Measurements from ENCODE around the gene ABHD17B. TPM values are rescaled to one million over a fixed set of nuclear protein-coding genes. Genes with fewer than 3 reads are reported as not detected.

The ABHD17B gene
- total and polyA plus RNA-seq, 2 donors (not counting 3 experiments of a cell fraction or from before 2014, with no cell fraction given): 12.8 to 16.8 TPM

- intact Hi-C loops (cut with micrococcal nuclease): no loop called here
- dilution Hi-C loops (cut with MboI; ENCODE audit: extremely low pct_ligation_motif_present, low sequenced_read_pairs): no loop called here
Observed at GRCh38 chr9:71915495-71915894, 4.5 kb upstream of the ABHD17B start.

More at GRCh38 chr9:71915495-71915894, 4.5 kb upstream of the ABHD17B start:
- DNase-seq (ENCODE audit: low read depth, low spot score) (no peak), FAIRE-seq (no peak)
- Histone ChIP-seq H3K9me3 (replicated peaks; ENCODE audit: control insufficient read depth, insufficient read depth, low read length) (no peaks in the 10 kb centered on the region), H3K36me3 (ENCODE audit: control insufficient read depth in 2 of 2, extremely low read depth in 1 of 2, insufficient read depth in 2 of 2, low read length in 2 of 2) (no peaks in the 10 kb centered on the region), H3K27ac (ENCODE audit: insufficient read depth, low read depth, low read length) (no peak overlapping the region), H2AFZ (ENCODE audit: low read depth, low read length) (no peak overlapping the region), H4K20me1 (replicated peaks; ENCODE audit: control insufficient read depth, extremely low read depth, insufficient read depth, low read length) (no peaks in the 10 kb centered on the region), H3K4me2 (ENCODE audit: insufficient read depth, low read length) (no peak overlapping the region), H3K27me3 (ENCODE audit: control insufficient read depth in 2 of 2, insufficient read depth in 2 of 2, low read length in 2 of 2) (no peaks in the 10 kb centered on the region), H3K4me3 (replicated peaks in 1 of 3; ENCODE audit: insufficient read depth in 1 of 3, low read depth in 1 of 3, low read length in 3 of 3) (no peak overlapping the region), H3K79me2 (ENCODE audit: control insufficient read depth, insufficient read depth, low read length) (peaks cover 48% of the 10 kb centered on the region), H3K4me1 (ENCODE audit: control insufficient read depth, extremely low read depth, insufficient read depth, low read length) (peaks cover 10% of the 10 kb centered on the region), H3K9me1 (replicated peaks; ENCODE audit: control insufficient read depth, extremely low read depth, insufficient read depth, low read length) (no peaks in the 10 kb centered on the region), H3K9ac (replicated peaks; ENCODE audit: extremely low read depth, insufficient read depth, low read length) (no peak overlapping the region)
- no peak for TF ChIP-seq MYC (IDR thresholded peaks at IDR 0.05; ENCODE audit: low read depth, low read length)
- TF ChIP-seq EZH2 (IDR thresholded peaks at IDR 0.05; ENCODE audit: borderline replicate concordance, low read depth, low read length, severe bottlenecking): no peak
- TF ChIP-seq, protein P1, sequence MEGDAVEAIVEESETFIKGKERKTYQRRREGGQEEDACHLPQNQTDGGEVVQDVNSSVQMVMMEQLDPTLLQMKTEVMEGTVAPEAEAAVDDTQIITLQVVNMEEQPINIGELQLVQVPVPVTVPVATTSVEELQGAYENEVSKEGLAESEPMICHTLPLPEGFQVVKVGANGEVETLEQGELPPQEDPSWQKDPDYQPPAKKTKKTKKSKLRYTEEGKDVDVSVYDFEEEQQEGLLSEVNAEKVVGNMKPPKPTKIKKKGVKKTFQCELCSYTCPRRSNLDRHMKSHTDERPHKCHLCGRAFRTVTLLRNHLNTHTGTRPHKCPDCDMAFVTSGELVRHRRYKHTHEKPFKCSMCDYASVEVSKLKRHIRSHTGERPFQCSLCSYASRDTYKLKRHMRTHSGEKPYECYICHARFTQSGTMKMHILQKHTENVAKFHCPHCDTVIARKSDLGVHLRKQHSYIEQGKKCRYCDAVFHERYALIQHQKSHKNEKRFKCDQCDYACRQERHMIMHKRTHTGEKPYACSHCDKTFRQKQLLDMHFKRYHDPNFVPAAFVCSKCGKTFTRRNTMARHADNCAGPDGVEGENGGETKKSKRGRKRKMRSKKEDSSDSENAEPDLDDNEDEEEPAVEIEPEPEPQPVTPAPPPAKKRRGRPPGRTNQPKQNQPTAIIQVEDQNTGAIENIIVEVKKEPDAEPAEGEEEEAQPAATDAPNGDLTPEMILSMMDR (IDR thresholded peaks at IDR 0.05; ENCODE audit: extremely low read depth in 1 of 2, insufficient read depth in 1 of 2, low read depth in 1 of 2, low read length in 2 of 2): no peak
- no peak for TF ChIP-seq GATA2 (IDR thresholded peaks at IDR 0.05; ENCODE audit: insufficient read depth, insufficient read length, low read depth, low read length)
- TF ChIP-seq FOS (IDR thresholded peaks at IDR 0.05; ENCODE audit: borderline replicate concordance, insufficient read depth, low read length): no peak
- TF ChIP-seq MAX (IDR thresholded peaks at IDR 0.05; ENCODE audit: insufficient read depth, insufficient read length): no peak
- no peak for TF ChIP-seq JUN (IDR thresholded peaks at IDR 0.05; ENCODE audit: borderline replicate concordance, insufficient read depth, insufficient read length, low read depth)
- POLR2A ChIA-PET: no interaction called here
- CTCF ChIA-PET: interaction anchor here (1.4 to 2.0 kb wide), 3 partner anchors 10 to 97 kb away, joined by 3 to 5 read pairs (median 5); no protein-coding TSS in a partner anchor
- no TSS peak for BruUV-seq (replicated peaks)
